Measurements from ENCODE around the gene ACTA2.

Gene ACTA2

DNA sequence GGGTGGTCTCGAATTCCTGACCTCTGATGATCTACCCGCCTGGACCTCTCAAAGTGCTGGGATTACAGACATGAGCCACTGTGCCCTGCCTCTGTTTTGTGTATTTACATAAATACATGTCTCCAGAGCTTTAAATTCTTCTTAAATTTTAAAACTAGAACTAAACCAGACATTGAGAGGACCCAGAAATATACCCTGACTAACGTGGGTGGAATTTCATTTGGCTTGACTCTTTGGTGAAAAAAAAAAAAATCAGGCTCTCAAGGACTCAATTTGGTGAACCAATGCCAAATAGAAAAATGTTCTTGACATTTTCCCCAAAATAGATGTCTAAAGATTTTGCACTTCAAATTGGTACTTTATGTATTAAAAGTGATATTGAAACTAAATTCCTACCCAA lies 21.4 kb upstream of the ACTA2 start:
- Histone ChIP-seq H3K4me1 (ENCODE audit: control insufficient read depth in 1 of 2, insufficient read depth in 2 of 2, low read length in 2 of 2) (peaks cover 7 to 11% of the 10 kb centered on the region in 2 donors), H3K4me3 (ENCODE audit: low read depth in 1 of 2, low read length in 2 of 2) (no peak overlapping the region)

GRCh38 chr10:88971221-88972061 lies 18.9 kb upstream of the ACTA2 start:
- Histone ChIP-seq H3K27ac (ENCODE audit: low read depth, low read length) (no peak overlapping the region), H3K4me3 (ENCODE audit: low read depth in 1 of 2, low read length in 2 of 2) (no peak overlapping the region), H3K9ac (ENCODE audit: low read depth in 1 of 2, low read length in 2 of 2) (no peak overlapping the region), H3K4me1 (ENCODE audit: control insufficient read depth in 1 of 2, insufficient read depth in 2 of 2, low read length in 2 of 2) (peaks cover 7 to 11% of the 10 kb centered on the region in 2 donors), H3K9me3 (ENCODE audit: control insufficient read depth in 1 of 2, low read length in 2 of 2) (no peaks in the 10 kb centered on the region), H3K27me3 (ENCODE audit: control insufficient read depth in 1 of 2, insufficient read depth in 2 of 2, low read length in 2 of 2) (no peaks in the 10 kb centered on the region), H3K36me3 (ENCODE audit: control insufficient read depth in 1 of 2, insufficient read depth in 2 of 2, low read length in 2 of 2) (no peaks in the 10 kb centered on the region)

More for the DNA sequence above, 21.4 kb upstream of the ACTA2 start:
- no peaks in the 10 kb centered on the region for H3K36me3 ChIP-seq (ENCODE audit: control insufficient read depth in 1 of 2, insufficient read depth in 2 of 2, low read length in 2 of 2)
- no peaks in the 10 kb centered on the region for H3K27me3 ChIP-seq (ENCODE audit: control insufficient read depth in 1 of 2, insufficient read depth in 2 of 2, low read length in 2 of 2)
- H3K9me3 ChIP-seq (ENCODE audit: control insufficient read depth in 1 of 2, low read length in 2 of 2) = no peaks in the 10 kb centered on the region
- no peak overlapping the region for H3K9ac ChIP-seq (ENCODE audit: low read depth in 1 of 2, low read length in 2 of 2)
- no peak overlapping the region for H3K27ac ChIP-seq (ENCODE audit: low read depth, low read length)

GRCh38 chr10:88968391-88968790 lies 15.8 kb upstream of the ACTA2 start:
- no peaks in the 10 kb centered on the region for H3K9me3 ChIP-seq (ENCODE audit: control insufficient read depth in 1 of 2, low read length in 2 of 2)
- no peaks in the 10 kb centered on the region for H3K4me1 ChIP-seq (ENCODE audit: control insufficient read depth in 1 of 2, insufficient read depth in 2 of 2, low read length in 2 of 2)
- no peak overlapping the region for H3K4me3 ChIP-seq (ENCODE audit: low read depth in 1 of 2, low read length in 2 of 2)
- H3K36me3 ChIP-seq (ENCODE audit: control insufficient read depth in 1 of 2, insufficient read depth in 2 of 2, low read length in 2 of 2) = no peaks in the 10 kb centered on the region
- H3K9ac ChIP-seq (ENCODE audit: low read depth in 1 of 2, low read length in 2 of 2) = no peak overlapping the region
- H3K27ac ChIP-seq (ENCODE audit: low read depth, low read length) = peak overlapping the region; percentile 4
- no peaks in the 10 kb centered on the region for H3K27me3 ChIP-seq (ENCODE audit: control insufficient read depth in 1 of 2, insufficient read depth in 2 of 2, low read length in 2 of 2)

- Histone ChIP-seq H3K4me1 (ENCODE audit: control insufficient read depth in 1 of 2, insufficient read depth in 2 of 2, low read length in 2 of 2) (no peaks in the 10 kb centered on the region), H3K36me3 (ENCODE audit: control insufficient read depth in 1 of 2, insufficient read depth in 2 of 2, low read length in 2 of 2) (no peaks in the 10 kb centered on the region), H3K27ac (ENCODE audit: low read depth, low read length) (no peak overlapping the region), H3K9me3 (ENCODE audit: control insufficient read depth in 1 of 2, low read length in 2 of 2) (no peaks in the 10 kb centered on the region), H3K9ac (ENCODE audit: low read depth in 1 of 2, low read length in 2 of 2) (no peak overlapping the region), H3K27me3 (ENCODE audit: control insufficient read depth in 1 of 2, insufficient read depth in 2 of 2, low read length in 2 of 2) (no peaks in the 10 kb centered on the region), H3K4me3 (ENCODE audit: low read depth in 1 of 2, low read length in 2 of 2) (no peak overlapping the region)
These were observed 14.2 kb upstream of the ACTA2 start for GRCh38 chr10:88966797-88967196.

DNA sequence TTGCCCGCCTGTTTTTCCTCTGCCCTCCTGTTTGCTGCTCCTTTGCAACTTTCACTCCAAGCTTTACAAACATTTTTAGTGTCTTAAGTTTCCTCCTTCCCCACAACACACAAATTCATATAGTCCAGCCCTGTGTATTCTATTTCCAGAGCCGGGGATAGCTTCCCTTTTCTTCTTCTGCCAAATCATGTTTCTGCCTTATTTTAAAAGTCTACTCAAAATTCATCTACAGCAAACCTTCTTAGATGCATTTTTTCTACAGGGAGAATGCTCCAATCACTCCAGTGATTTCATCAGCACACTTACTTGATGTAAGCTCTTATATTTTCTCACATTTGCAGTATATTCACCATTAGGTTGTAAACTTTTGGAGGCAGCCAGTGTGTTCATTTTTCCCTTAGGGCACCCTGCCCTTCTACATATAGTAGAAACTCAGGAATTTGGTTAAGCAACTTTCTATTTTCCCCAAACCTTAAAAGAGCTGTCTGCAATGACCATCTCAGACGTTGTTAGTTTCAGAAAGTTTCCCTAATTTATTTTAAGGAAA lies 12.4 kb upstream of the ACTA2 start:
- Histone ChIP-seq H3K4me3 (ENCODE audit: low read depth in 1 of 2, low read length in 2 of 2) (no peak overlapping the region), H3K27ac (ENCODE audit: low read depth, low read length) (no peak overlapping the region)

DNA sequence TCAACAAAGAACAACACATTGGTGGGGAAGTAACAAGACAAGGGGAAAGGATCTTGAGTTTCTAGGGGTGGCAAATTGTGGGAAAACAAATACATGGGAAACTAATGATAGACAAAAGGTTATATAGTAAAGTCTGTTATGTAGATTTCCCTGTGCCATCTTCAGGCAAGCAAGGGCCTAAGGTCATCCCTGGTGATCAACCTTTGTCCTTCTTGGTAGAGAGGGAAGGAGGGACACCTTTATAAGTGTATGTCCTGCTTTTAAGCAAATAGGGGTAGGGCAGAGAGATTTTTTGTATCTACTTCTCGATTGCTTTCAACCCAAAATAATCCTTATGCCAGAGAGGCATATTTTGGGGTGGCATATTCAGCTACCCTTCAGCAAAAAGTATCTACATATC lies 11.8 kb upstream of the ACTA2 start:
- no peak overlapping the region for H3K27ac ChIP-seq (ENCODE audit: low read depth, low read length)
- no peak overlapping the region for H3K4me3 ChIP-seq (ENCODE audit: low read depth in 1 of 2, low read length in 2 of 2)
- H3K27me3 ChIP-seq (ENCODE audit: control insufficient read depth in 1 of 2, insufficient read depth in 2 of 2, low read length in 2 of 2) = no peaks in the 10 kb centered on the region
- no peaks in the 10 kb centered on the region for H3K36me3 ChIP-seq (ENCODE audit: control insufficient read depth in 1 of 2, insufficient read depth in 2 of 2, low read length in 2 of 2)
- no peak overlapping the region for H3K9ac ChIP-seq (ENCODE audit: low read depth in 1 of 2, low read length in 2 of 2)
- no peaks in the 10 kb centered on the region for H3K9me3 ChIP-seq (ENCODE audit: control insufficient read depth in 1 of 2, low read length in 2 of 2)
- H3K4me1 ChIP-seq (ENCODE audit: control insufficient read depth in 1 of 2, insufficient read depth in 2 of 2, low read length in 2 of 2) = peaks cover 0 to 7% of the 10 kb centered on the region in 2 donors

More for the DNA sequence above, 12.4 kb upstream of the ACTA2 start:
- no peaks in the 10 kb centered on the region for H3K27me3 ChIP-seq (ENCODE audit: control insufficient read depth in 1 of 2, insufficient read depth in 2 of 2, low read length in 2 of 2)
- H3K9ac ChIP-seq (ENCODE audit: low read depth in 1 of 2, low read length in 2 of 2) = no peak overlapping the region
- H3K4me1 ChIP-seq (ENCODE audit: control insufficient read depth in 1 of 2, insufficient read depth in 2 of 2, low read length in 2 of 2) = peaks cover 0 to 7% of the 10 kb centered on the region in 2 donors
- H3K36me3 ChIP-seq (ENCODE audit: control insufficient read depth in 1 of 2, insufficient read depth in 2 of 2, low read length in 2 of 2) = no peaks in the 10 kb centered on the region
- H3K9me3 ChIP-seq (ENCODE audit: control insufficient read depth in 1 of 2, low read length in 2 of 2) = no peaks in the 10 kb centered on the region

DNA sequence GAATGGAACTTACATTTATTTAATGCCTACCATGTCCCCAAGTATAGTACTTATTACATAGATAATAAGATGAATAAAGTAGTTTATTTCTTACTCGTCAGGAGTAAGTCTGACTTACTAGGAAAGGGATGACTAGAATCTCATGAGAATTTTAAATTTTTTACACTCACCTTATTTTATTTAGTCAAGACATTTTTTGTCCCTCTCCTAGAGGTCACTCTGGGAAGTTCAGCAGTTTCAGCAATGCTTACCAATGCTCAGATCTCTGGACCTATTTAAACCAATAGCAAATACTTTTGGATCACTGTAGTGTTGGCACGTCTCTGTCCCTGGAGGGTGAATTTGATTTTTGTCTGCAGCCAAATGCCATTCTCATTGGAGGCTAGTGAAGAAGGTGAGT lies 10.7 kb upstream of the ACTA2 start:
- H3K4me1 ChIP-seq (ENCODE audit: control insufficient read depth in 1 of 2, insufficient read depth in 2 of 2, low read length in 2 of 2) = peaks cover 0 to 7% of the 10 kb centered on the region in 2 donors
- no peak overlapping the region for H3K27ac ChIP-seq (ENCODE audit: low read depth, low read length)
- no peak overlapping the region for H3K4me3 ChIP-seq (ENCODE audit: low read depth in 1 of 2, low read length in 2 of 2)
- H3K9ac ChIP-seq (ENCODE audit: low read depth in 1 of 2, low read length in 2 of 2) = no peak overlapping the region
- no peaks in the 10 kb centered on the region for H3K9me3 ChIP-seq (ENCODE audit: control insufficient read depth in 1 of 2, low read length in 2 of 2)
- no peaks in the 10 kb centered on the region for H3K36me3 ChIP-seq (ENCODE audit: control insufficient read depth in 1 of 2, insufficient read depth in 2 of 2, low read length in 2 of 2)
- H3K27me3 ChIP-seq (ENCODE audit: control insufficient read depth in 1 of 2, insufficient read depth in 2 of 2, low read length in 2 of 2) = no peaks in the 10 kb centered on the region

- Histone ChIP-seq H3K27ac (ENCODE audit: low read depth, low read length) (no peak overlapping the region), H3K9ac (ENCODE audit: low read depth in 1 of 2, low read length in 2 of 2) (no peak overlapping the region), H3K27me3 (ENCODE audit: control insufficient read depth in 1 of 2, insufficient read depth in 2 of 2, low read length in 2 of 2) (no peaks in the 10 kb centered on the region), H3K9me3 (ENCODE audit: control insufficient read depth in 1 of 2, low read length in 2 of 2) (no peaks in the 10 kb centered on the region), H3K4me1 (ENCODE audit: control insufficient read depth in 1 of 2, insufficient read depth in 2 of 2, low read length in 2 of 2) (peaks cover 0 to 7% of the 10 kb centered on the region in 2 donors), H3K4me3 (ENCODE audit: low read depth in 1 of 2, low read length in 2 of 2) (no peak overlapping the region), H3K36me3 (ENCODE audit: control insufficient read depth in 1 of 2, insufficient read depth in 2 of 2, low read length in 2 of 2) (no peaks in the 10 kb centered on the region)
These were observed 9.8 kb upstream of the ACTA2 start for GRCh38 chr10:88962336-88962735.

GRCh38 chr10:88961266-88961665 lies 8.7 kb upstream of the ACTA2 start:
- Histone ChIP-seq H3K27ac (ENCODE audit: low read depth, low read length) (no peak overlapping the region), H3K4me1 (ENCODE audit: control insufficient read depth in 1 of 2, insufficient read depth in 2 of 2, low read length in 2 of 2) (peaks cover 0 to 7% of the 10 kb centered on the region in 2 donors), H3K9me3 (ENCODE audit: control insufficient read depth in 1 of 2, low read length in 2 of 2) (no peaks in the 10 kb centered on the region), H3K9ac (ENCODE audit: low read depth in 1 of 2, low read length in 2 of 2) (no peak overlapping the region), H3K27me3 (ENCODE audit: control insufficient read depth in 1 of 2, insufficient read depth in 2 of 2, low read length in 2 of 2) (no peaks in the 10 kb centered on the region), H3K4me3 (ENCODE audit: low read depth in 1 of 2, low read length in 2 of 2) (no peak overlapping the region), H3K36me3 (ENCODE audit: control insufficient read depth in 1 of 2, insufficient read depth in 2 of 2, low read length in 2 of 2) (no peaks in the 10 kb centered on the region)

- Histone ChIP-seq H3K27me3 (ENCODE audit: control insufficient read depth in 1 of 2, insufficient read depth in 2 of 2, low read length in 2 of 2) (no peaks in the 10 kb centered on the region), H3K4me3 (ENCODE audit: low read depth in 1 of 2, low read length in 2 of 2) (no peak overlapping the region), H3K27ac (ENCODE audit: low read depth, low read length) (no peak overlapping the region), H3K36me3 (ENCODE audit: control insufficient read depth in 1 of 2, insufficient read depth in 2 of 2, low read length in 2 of 2) (no peaks in the 10 kb centered on the region), H3K9ac (ENCODE audit: low read depth in 1 of 2, low read length in 2 of 2) (no peak overlapping the region), H3K4me1 (ENCODE audit: control insufficient read depth in 1 of 2, insufficient read depth in 2 of 2, low read length in 2 of 2) (peaks cover 0 to 7% of the 10 kb centered on the region in 2 donors), H3K9me3 (ENCODE audit: control insufficient read depth in 1 of 2, low read length in 2 of 2) (no peaks in the 10 kb centered on the region)
These were observed 8.2 kb upstream of the ACTA2 start for GRCh38 chr10:88960802-88961201.

All from duodenal mucosa (tissue), 2 donors.